ENCODE data around the gene WDCP. TPM values are rescaled to one million over a fixed set of nuclear protein-coding genes. Genes with fewer than 3 reads are reported as not detected.

WDCP gene
- total and polyA plus RNA-seq, 7 donors = 4.6 to 17.3 (median 7.1) TPM

- no peak for ATAC-seq
- DNase-seq = no peak
- Histone ChIP-seq H3K9me3 (no peaks in the 10 kb centered on the region), H3K27me3 (ENCODE audit: insufficient read depth in 3 of 3, low read length in 2 of 3) (no peaks in the 10 kb centered on the region), H3K36me3 (ENCODE audit: insufficient read depth in 1 of 2, low read depth in 1 of 2) (peaks cover 2 to 29% of the 10 kb centered on the region in 2 donors), H3K4me3 (no peak overlapping the region), H3K27ac (no peak overlapping the region), H3K4me1 (peaks cover 8% of the 10 kb centered on the region)
- TF ChIP-seq CTCF (IDR thresholded peaks at IDR 0.05) = no peak
- intact Hi-C loops (cut with DNase I) = no loop called here
- 92 to 100% (median 96%) methylated on average over 1 of the region's 1 CpG for WGBS, 3 donors
These were observed 39.0 kb upstream of the WDCP start for GRCh38 chr2:24086241-24086640.

- WGBS, 3 donors = 26 to 34% (median 32%) methylated on average over 11 of the region's 11 CpGs
- peak overlapping the region; percentile 73 for H3K27ac ChIP-seq
- TF ChIP-seq CTCF (IDR thresholded peaks at IDR 0.05) = no peak
- no peak for DNase-seq
- intact Hi-C loops (cut with DNase I) = loop anchor here in 1 of 2 donors (2.0 kb wide), 1 partner anchor 260 kb away; no protein-coding TSS in a partner anchor
- peaks cover 2 to 29% of the 10 kb centered on the region in 2 donors for H3K36me3 ChIP-seq (ENCODE audit: insufficient read depth in 1 of 2, low read depth in 1 of 2)
- H3K4me1 ChIP-seq = peaks cover 8% of the 10 kb centered on the region
- no peaks in the 10 kb centered on the region for H3K27me3 ChIP-seq (ENCODE audit: insufficient read depth in 3 of 3, low read length in 2 of 3)
- peak overlapping the region; percentile 65 for H3K4me3 ChIP-seq
- no peaks in the 10 kb centered on the region for H3K9me3 ChIP-seq
- no peak for ATAC-seq
These were observed 38.0 kb upstream of the WDCP start for GRCh38 chr2:24085200-24085489.

- intact Hi-C loops (cut with DNase I) = loop anchor here (2.0 to 5.0 kb wide), 3 partner anchors 37 to 260 kb away; partner anchors contain the start of genes ATAD2B (in 1 of the 2), FKBP1B (in 1 of the 2) and WDCP (in 1 of the 2)
- no peaks in the 10 kb centered on the region for H3K9me3 ChIP-seq
- peak; percentile 97 to 99 (median 98) for ATAC-seq
- TF ChIP-seq CTCF (IDR thresholded peaks at IDR 0.05) = peak; percentile 93
- H3K27me3 ChIP-seq (ENCODE audit: insufficient read depth in 3 of 3, low read length in 2 of 3) = no peaks in the 10 kb centered on the region
- H3K27ac ChIP-seq = peak within 1 kb of the TSS; percentile 73
- WGBS, 3 donors = 1 to 2% (median 1%) methylated on average over 31 to 44 of the region's 44 CpGs
- H3K36me3 ChIP-seq (ENCODE audit: insufficient read depth in 1 of 2, low read depth in 1 of 2) = peaks cover 2 to 32% of the 10 kb centered on the region in 2 donors
- peaks cover 8% of the 10 kb centered on the region for H3K4me1 ChIP-seq
- H3K4me3 ChIP-seq = peak within 1 kb of the TSS; percentile 65
- peak; percentile 90 to 94 for DNase-seq
These were observed 37.4 kb upstream of the WDCP start, which contains the start of gene TP53I3 for GRCh38 chr2:24084386-24085199. TP53I3 (minus strand) TSS chr2:24084834; CDS start chr2:24084326, 508 bp downstream.

GRCh38 chr2:24083567-24084385 is 36.6 kb upstream of the WDCP start:
- no peaks in the 10 kb centered on the region for H3K27me3 ChIP-seq (ENCODE audit: insufficient read depth in 3 of 3, low read length in 2 of 3)
- H3K9me3 ChIP-seq = no peaks in the 10 kb centered on the region
- ATAC-seq (peak in 1 of 4 donors; percentile 58), DNase-seq (no peak)
- peak overlapping the region; percentile 65 for H3K4me3 ChIP-seq
- WGBS, 3 donors = 14 to 16% (median 14%) methylated on average over 30 of the region's 30 CpGs
- peak overlapping the region; percentile 37 for H3K27ac ChIP-seq
- TF ChIP-seq CTCF (IDR thresholded peaks at IDR 0.05) = no peak
- H3K36me3 ChIP-seq (ENCODE audit: insufficient read depth in 1 of 2, low read depth in 1 of 2) = peaks cover 2 to 33% of the 10 kb centered on the region in 2 donors
- H3K4me1 ChIP-seq = peaks cover 8% of the 10 kb centered on the region
- intact Hi-C loops (cut with DNase I) = loop anchor here (2.0 to 5.0 kb wide), 3 partner anchors 36 to 259 kb away; partner anchors contain the start of genes ATAD2B (in 1 of the 2), FKBP1B (in 1 of the 2) and WDCP (in 1 of the 2)

All from psoas muscle (tissue), 8 donors.